HepG2 (cell line): ENCODE data around the gene HYAL1. TPM values are rescaled to one million over a fixed set of nuclear protein-coding genes. Genes with fewer than 3 reads are reported as not detected.

ENCODE experiments used
- ATF1 ChIP-seq: IDR thresholded peaks from 2 replicates; pipeline ENCODE4 v1.6.1; 2016; ENCODE audit warnings: mild to moderate bottlenecking, control low read depth
- FOXK1 ChIP-seq: sonication (generic); formaldehyde crosslinking; IDR thresholded peaks from 2 replicates; pipeline ENCODE4 v1.4.0; 2020; ENCODE audit warnings: low read depth, missing genetic modification reagents, borderline replicate concordance
- GFI1 ChIP-seq: sonication (generic); formaldehyde crosslinking; IDR thresholded peaks from 2 replicates; pipeline ENCODE4 v1.5.0; 2020; ENCODE audit warnings: missing genetic modification reagents, mild to moderate bottlenecking, borderline replicate concordance
- HDAC2 ChIP-seq: sonication (generic); formaldehyde crosslinking; IDR thresholded peaks from 2 replicates; pipeline ENCODE4 v1.4.0; 2020; ENCODE audit warnings: missing genetic modification reagents
- JUNB ChIP-seq: sonication (generic); formaldehyde crosslinking; IDR thresholded peaks from 2 replicates; pipeline ENCODE4 v1.8.0; 2022; ENCODE audit warnings: missing genetic modification reagents, mild to moderate bottlenecking, borderline replicate concordance
- MXI1 ChIP-seq: IDR thresholded peaks from 3 replicates; pipeline ENCODE4 v1.6.1; 2012; ENCODE audit warnings: low read depth, low read length, inconsistent platforms, borderline replicate concordance
- PPARG ChIP-seq: conservative IDR thresholded peaks from 2 replicates; pipeline ENCODE4 v1.6.1; 2016; ENCODE audit warnings: missing biosample characterization, missing genetic modification reagents
- TARDBP ChIP-seq: sonication (generic); formaldehyde crosslinking; IDR thresholded peaks from 2 replicates; pipeline ENCODE4 v1.8.0; 2022; ENCODE audit warnings: mild to moderate bottlenecking, missing genetic modification reagents
- TEAD3 ChIP-seq: optimal IDR thresholded peaks from 2 replicates; pipeline ENCODE3; 2016; ENCODE audit warnings: borderline replicate concordance
- U2AF1 ChIP-seq: fragments of 200-400 bp; formaldehyde crosslinking; optimal IDR thresholded peaks from 2 replicates; pipeline ENCODE3; 2017; ENCODE audit warnings: mild to moderate bottlenecking, low read depth, low read length
- ZBTB34 ChIP-seq: sonication (generic); formaldehyde crosslinking; IDR thresholded peaks from 2 replicates; pipeline ENCODE4 v1.8.0; 2022; ENCODE audit warnings: mild to moderate bottlenecking, missing genetic modification reagents
- ZBTB38 ChIP-seq: sonication (generic); formaldehyde crosslinking; IDR thresholded peaks from 2 replicates; pipeline ENCODE4 v1.5.1; 2020; ENCODE audit warnings: mild to moderate bottlenecking, missing genetic modification reagents
- ZC3H4 ChIP-seq: sonication (generic); formaldehyde crosslinking; IDR thresholded peaks from 2 replicates; pipeline ENCODE4 v1.4.0; 2020; ENCODE audit warnings: missing genetic modification reagents, borderline replicate concordance
- ZNF207 ChIP-seq: fragments of 450-650 bp; IDR thresholded peaks from 2 replicates; pipeline ENCODE4 v1.6.1; 2016; ENCODE audit warnings: antibody characterized with exemption, borderline replicate concordance
- ZNF326 ChIP-seq: sonication (generic); formaldehyde crosslinking; IDR thresholded peaks from 2 replicates; pipeline ENCODE4 v1.4.0; 2020; ENCODE audit warnings: missing genetic modification reagents, borderline replicate concordance
- ZNF430 ChIP-seq: sonication (generic); formaldehyde crosslinking; IDR thresholded peaks from 2 replicates; pipeline ENCODE4 v1.9.0; 2021; ENCODE audit warnings: mild to moderate bottlenecking, missing genetic modification reagents
- ZNF501 ChIP-seq: sonication (generic); formaldehyde crosslinking; IDR thresholded peaks from 2 replicates; pipeline ENCODE4 v1.5.1; 2020; ENCODE audit warnings: mild to moderate bottlenecking, moderate library complexity, missing genetic modification reagents
- ZNF558 ChIP-seq: sonication (generic); formaldehyde crosslinking; IDR thresholded peaks from 2 replicates; pipeline ENCODE4 v1.9.0; 2022; ENCODE audit warnings: mild to moderate bottlenecking, missing genetic modification reagents, borderline replicate concordance
- ZNF605 ChIP-seq: sonication (generic); formaldehyde crosslinking; IDR thresholded peaks from 2 replicates; pipeline ENCODE4 v1.8.0; 2022; ENCODE audit warnings: mild to moderate bottlenecking, missing genetic modification reagents
- ZNF782 ChIP-seq: sonication (generic); formaldehyde crosslinking; IDR thresholded peaks from 2 replicates; pipeline ENCODE4 v1.4.0; 2020; ENCODE audit warnings: missing genetic modification reagents, mild to moderate bottlenecking, borderline replicate concordance
- ZNF883 ChIP-seq: sonication (generic); formaldehyde crosslinking; IDR thresholded peaks from 2 replicates; pipeline ENCODE4 v1.5.1; 2020; ENCODE audit warnings: mild to moderate bottlenecking, missing genetic modification reagents; ENCODE audit errors: not compliant biosample characterization
- polyA plus RNA-seq, 8 experiments: library from polyadenylated mRNA; depleted of rRNA in 3 of 8; stranded (reverse) in 7 of 8; unstranded in 1 of 8; fragments of >200 nt; fragmentation: Illumina TruSeq in 4 of 8; extraction: Trizol in 4 of 8; gene quantifications; 2 replicates each; pipeline versions ENCODE4 v1.2.1 to v1.2.3, GENCODE V29; 2011 to 2016; ENCODE audit warnings: low read depth in 4 of 8, missing spikeins in 1 of 8, mixed read lengths in 1 of 8; ENCODE audit not compliant: insufficient read depth in 1 of 8
- total RNA-seq, 5 experiments: library from RNA; depleted of rRNA; stranded (reverse); fragments of >200 nt; fragmentation: Illumina TruSeq; extraction: Trizol; gene quantifications; 2 replicates each; pipeline ENCODE4 v1.2.3, GENCODE V29; 2016; ENCODE audit warnings: low read depth in 1 of 5
- TF ChIP-seq, protein P1 (sequence below): sonication (generic); formaldehyde crosslinking; IDR thresholded peaks from 2 replicates; pipeline ENCODE4 v1.5.0; 2020; ENCODE audit warnings: missing genetic modification reagents, mild to moderate bottlenecking, borderline replicate concordance
- TF ChIP-seq, protein P2 (sequence below): sonication (generic); formaldehyde crosslinking; IDR thresholded peaks from 2 replicates; pipeline ENCODE4 v1.4.0; 2020; ENCODE audit warnings: missing genetic modification reagents
- TF ChIP-seq, protein P3 (sequence below): sonication (generic); formaldehyde crosslinking; IDR thresholded peaks from 2 replicates; pipeline ENCODE4 v1.8.0; 2022; ENCODE audit warnings: mild to moderate bottlenecking, missing genetic modification reagents, moderate library complexity

HYAL1 gene
- total and polyA plus RNA-seq, 2 of the 13 experiments (the other 11 are each of a cell fraction or from before 2014, with no cell fraction given), result 76.5 to 193 TPM

DNA sequence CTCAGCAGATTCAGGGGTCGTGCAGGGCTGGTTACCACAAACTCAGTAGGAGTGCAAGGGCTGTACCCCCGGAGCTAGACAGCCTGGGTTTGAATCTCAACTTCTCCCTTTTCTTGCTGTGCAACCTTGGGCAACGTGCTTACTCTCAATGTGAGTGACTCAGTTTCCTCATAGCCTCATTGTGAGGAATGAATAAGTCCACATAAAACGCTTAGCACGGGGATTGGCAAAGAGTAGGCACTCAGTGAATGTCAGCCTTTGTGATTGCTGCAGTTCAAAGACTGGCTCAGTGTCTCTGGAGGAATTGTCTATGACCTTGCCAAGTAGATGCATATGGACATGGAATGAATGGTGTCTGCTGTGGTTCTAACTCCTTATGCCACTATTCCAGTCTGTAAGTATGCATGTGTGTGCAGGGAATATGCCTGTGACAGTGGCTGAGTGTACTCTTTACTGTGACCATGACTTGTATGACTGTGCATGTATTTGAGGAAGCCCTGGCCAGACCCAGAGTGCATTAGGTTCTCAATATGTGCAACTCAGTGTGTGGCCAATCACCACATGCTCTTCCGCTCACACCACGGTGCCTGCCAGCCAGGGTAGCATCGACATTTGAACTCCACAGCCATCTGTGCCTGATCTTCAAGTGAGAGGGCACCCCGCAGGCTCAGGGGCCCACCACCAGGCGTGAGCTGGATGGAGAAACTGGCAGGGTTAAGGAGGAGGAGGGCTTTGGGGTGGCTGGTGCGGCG lies 3.3 kb downstream of the HYAL1 start (continued):
- 0 out of 2 replicates have a peak, but pooled peaks have one; percentile 8 for TF ChIP-seq ZBTB34 (CRISPR knock-in tag)
- TF ChIP-seq TARDBP (CRISPR knock-in tag), result no peak
- 0 out of 2 replicates have a peak, but pooled peaks have one; percentile 5 for TF ChIP-seq ZNF782 (CRISPR knock-in tag)
- TF ChIP-seq ZNF326 (CRISPR knock-in tag), result no peak
- no peak for TF ChIP-seq U2AF1
- no peak for TF ChIP-seq ZNF558 (CRISPR knock-in tag)
- TF ChIP-seq, protein P1, sequence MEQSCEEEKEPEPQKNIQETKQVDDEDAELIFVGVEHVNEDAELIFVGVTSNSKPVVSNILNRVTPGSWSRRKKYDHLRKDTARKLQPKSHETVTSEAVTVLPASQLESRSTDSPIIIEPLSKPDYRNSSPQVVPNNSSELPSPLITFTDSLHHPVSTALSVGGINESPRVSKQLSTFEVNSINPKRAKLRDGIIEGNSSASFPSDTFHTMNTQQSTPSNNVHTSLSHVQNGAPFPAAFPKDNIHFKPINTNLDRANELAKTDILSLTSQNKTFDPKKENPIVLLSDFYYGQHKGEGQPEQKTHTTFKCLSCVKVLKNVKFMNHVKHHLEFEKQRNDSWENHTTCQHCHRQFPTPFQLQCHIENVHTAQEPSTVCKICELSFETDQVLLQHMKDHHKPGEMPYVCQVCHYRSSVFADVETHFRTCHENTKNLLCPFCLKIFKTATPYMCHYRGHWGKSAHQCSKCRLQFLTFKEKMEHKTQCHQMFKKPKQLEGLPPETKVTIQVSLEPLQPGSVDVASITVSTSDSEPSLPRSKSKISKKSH (CRISPR knock-in tag), result no peak
- TF ChIP-seq GFI1, result no peak
- TF ChIP-seq JUNB (CRISPR knock-in tag), result no peak
- TF ChIP-seq ZNF430 (CRISPR knock-in tag), result 0 out of 2 replicates have a peak, but pooled peaks have one; percentile 30
- peak; percentile 47; the same call in 1 of the 2 replicates for TF ChIP-seq ZNF605 (CRISPR knock-in tag)
- TF ChIP-seq, protein P2, sequence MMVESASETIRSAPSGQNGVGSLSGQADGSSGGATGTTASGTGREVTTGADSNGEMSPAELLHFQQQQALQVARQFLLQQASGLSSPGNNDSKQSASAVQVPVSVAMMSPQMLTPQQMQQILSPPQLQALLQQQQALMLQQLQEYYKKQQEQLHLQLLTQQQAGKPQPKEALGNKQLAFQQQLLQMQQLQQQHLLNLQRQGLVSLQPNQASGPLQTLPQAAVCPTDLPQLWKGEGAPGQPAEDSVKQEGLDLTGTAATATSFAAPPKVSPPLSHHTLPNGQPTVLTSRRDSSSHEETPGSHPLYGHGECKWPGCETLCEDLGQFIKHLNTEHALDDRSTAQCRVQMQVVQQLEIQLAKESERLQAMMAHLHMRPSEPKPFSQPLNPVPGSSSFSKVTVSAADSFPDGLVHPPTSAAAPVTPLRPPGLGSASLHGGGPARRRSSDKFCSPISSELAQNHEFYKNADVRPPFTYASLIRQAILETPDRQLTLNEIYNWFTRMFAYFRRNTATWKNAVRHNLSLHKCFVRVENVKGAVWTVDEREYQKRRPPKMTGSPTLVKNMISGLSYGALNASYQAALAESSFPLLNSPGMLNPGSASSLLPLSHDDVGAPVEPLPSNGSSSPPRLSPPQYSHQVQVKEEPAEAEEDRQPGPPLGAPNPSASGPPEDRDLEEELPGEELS (CRISPR knock-in tag), result peak; percentile 2; the same call in 1 of the 2 replicates
- TF ChIP-seq ZNF883 (CRISPR knock-in tag), result peak; percentile 53
- TF ChIP-seq, protein P3, sequence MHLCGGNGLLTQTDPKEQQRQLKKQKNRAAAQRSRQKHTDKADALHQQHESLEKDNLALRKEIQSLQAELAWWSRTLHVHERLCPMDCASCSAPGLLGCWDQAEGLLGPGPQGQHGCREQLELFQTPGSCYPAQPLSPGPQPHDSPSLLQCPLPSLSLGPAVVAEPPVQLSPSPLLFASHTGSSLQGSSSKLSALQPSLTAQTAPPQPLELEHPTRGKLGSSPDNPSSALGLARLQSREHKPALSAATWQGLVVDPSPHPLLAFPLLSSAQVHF, result 0 out of 2 replicates have a peak, but pooled peaks have one; percentile 38
- TF ChIP-seq ZNF207, result no peak
- peak; percentile 56; the same call in 1 of the 2 replicates for TF ChIP-seq ZC3H4
- TF ChIP-seq MXI1, result 0 out of 3 replicates have a peak, but pooled peaks have one; percentile 20
- peak; percentile 18; the same call in 1 of the 2 replicates for TF ChIP-seq ATF1
- TF ChIP-seq ZBTB38 (CRISPR knock-in tag), result peak; percentile 96
- TF ChIP-seq TEAD3, result no peak
- no peak for TF ChIP-seq PPARG (CRISPR knock-in tag)
- no peak for TF ChIP-seq FOXK1 (CRISPR knock-in tag)
- TF ChIP-seq ZNF501 (CRISPR knock-in tag), result 0 out of 2 replicates have a peak, but pooled peaks have one; percentile 4
- TF ChIP-seq HDAC2 (CRISPR knock-in tag), result 0 out of 2 replicates have a peak, but pooled peaks have one; percentile 3
